GM20000 (cell line): Measurements from ENCODE around the gene AKR1B1.

Source experiments
- DNase-seq: peaks from one replicate; pipeline ENCODE4 v3.0.0; 2012; ENCODE audit warnings: low spot score
- TF ChIP-seq, protein P1 (sequence below): IDR thresholded peaks from 2 replicates; pipeline ENCODE4 v1.5.1; 2012; ENCODE audit warnings: mild to moderate bottlenecking, control low read depth; ENCODE audit errors: extremely low read depth, missing control alignments

The AKR1B1 gene

DNA sequence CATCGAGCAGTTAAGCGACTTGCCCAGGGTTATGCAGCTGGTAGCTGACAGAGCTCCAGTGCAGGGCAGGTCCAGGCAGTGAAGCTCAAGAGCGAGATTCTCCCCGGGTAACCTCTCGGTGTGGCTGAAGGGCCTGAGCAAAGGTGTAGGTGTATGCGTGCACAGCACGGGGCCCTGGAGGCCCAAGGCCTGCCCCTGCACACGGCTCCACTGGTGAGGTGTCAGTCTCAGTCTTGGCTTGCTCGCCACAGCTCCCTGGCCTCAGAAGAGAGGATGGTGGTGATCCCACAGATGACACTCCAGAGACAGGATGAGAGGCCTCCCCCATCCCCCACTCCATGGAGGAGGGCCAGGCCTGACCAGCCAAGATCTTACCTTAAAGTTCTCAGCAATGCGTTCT is 12.0 kb downstream of the AKR1B1 start:
- TF ChIP-seq, protein P1, sequence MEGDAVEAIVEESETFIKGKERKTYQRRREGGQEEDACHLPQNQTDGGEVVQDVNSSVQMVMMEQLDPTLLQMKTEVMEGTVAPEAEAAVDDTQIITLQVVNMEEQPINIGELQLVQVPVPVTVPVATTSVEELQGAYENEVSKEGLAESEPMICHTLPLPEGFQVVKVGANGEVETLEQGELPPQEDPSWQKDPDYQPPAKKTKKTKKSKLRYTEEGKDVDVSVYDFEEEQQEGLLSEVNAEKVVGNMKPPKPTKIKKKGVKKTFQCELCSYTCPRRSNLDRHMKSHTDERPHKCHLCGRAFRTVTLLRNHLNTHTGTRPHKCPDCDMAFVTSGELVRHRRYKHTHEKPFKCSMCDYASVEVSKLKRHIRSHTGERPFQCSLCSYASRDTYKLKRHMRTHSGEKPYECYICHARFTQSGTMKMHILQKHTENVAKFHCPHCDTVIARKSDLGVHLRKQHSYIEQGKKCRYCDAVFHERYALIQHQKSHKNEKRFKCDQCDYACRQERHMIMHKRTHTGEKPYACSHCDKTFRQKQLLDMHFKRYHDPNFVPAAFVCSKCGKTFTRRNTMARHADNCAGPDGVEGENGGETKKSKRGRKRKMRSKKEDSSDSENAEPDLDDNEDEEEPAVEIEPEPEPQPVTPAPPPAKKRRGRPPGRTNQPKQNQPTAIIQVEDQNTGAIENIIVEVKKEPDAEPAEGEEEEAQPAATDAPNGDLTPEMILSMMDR: no peak
- no peak for DNase-seq

DNA sequence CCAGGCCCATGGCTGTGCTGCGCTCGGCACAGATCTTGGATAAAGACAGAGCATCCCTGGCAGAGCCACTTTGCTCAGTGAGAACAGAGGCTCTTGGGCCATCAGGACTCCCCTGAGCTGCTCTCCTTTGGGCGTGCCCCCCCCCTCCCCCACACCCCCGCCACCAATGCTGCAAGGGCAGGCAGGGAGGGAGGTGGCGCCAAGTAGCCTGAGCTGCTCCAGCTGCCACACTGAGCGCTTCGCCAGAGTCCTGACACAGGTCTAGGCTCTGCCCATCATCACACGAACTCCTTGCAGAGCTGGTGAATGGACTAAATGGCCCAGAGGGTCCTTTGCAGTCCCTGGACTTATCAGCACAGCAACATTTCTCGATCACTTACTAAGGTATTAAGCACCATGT is 12.5 kb downstream of the AKR1B1 start:
- TF ChIP-seq, protein P1: no peak
- no peak for DNase-seq

DNA sequence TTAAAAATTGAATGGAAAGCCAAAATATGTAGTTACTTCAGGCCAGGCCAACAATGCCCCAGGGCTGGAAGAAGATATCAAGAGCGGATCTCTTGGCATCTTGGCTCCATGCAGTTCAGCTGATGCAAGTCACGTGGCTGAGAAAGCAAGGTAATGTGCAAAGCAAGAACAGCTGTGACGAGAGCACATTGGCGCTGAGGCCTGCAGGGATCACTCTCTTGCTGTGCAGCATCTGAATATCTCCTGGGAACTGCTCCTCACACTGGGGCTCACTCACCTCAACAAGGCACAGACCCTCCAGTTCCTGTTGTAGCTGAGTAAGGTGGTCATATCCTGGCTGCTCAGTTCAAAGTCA is 14.0 kb downstream of the AKR1B1 start:
- TF ChIP-seq, protein P1: no peak
- no peak for DNase-seq

DNA sequence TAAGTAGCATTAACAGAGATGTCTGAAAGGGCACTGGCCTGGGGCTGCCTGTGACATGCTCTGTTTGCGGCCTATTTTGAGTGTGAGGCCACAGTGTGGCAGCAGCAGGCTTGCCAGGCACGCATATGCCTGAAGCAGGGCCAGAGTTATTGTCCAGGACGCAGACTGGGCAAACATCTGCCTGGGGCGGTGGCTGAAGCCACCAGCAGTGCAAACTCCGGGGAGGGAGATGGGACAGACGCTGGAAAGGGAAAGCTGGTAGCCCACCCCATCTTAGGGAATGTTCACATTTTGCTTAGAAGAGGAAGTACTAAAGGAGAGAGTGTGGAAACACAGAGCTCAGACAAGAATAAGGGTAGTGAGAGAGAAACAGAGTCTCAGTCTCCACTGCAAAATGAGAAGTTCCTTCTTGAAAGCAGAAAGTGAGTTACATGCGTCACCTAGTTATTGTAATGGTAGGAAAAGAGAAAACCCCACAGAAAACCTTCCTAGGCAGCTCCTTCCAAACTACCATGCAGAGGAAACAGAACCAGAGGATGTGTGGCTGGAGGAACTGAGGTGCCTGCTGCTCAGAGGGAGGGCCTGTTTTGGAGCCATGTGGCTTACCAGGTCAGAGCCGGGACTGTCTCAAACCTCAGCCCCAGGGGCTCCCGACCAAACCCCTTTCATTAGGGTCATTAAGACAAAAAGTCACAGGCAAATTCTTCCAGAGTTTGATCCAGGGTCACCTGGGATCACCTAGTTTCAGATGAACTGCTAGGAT is 14.5 kb downstream of the AKR1B1 start:
- TF ChIP-seq, protein P1: no peak
- no peak for DNase-seq

DNA sequence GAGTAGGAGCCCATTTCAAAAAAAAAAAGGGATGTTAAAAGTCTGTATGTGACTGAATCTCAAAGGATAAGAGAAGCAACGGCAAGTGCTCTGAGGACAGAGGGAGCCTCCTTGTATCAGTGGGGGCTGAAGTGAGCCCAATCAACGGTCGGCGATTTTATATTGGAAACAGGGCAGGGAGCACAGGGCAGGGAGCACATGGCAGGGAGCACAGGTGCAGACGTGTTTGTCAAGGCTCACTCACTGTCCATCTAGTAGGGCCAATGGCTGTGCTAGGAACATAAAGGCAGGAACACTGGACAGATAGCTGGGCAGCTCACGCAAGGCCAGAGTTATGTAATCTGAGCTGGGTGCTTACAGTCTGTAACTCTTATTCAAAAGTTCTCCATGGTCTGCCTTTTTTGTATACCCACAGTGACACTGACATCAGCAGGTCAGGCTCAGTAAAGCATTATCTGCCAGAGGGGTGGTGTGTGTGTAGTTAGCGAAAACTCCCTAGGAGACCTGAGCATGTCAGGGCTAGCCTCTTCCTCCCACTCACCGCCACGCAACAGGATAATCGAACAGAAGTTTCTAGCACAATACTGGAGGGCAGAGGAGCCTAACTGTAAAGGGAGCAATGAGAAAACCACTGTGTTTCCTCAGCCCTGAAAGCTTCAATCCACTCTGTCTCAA is 15.4 kb downstream of the AKR1B1 start:
- TF ChIP-seq, protein P1: no peak
- no peak for DNase-seq

DNA sequence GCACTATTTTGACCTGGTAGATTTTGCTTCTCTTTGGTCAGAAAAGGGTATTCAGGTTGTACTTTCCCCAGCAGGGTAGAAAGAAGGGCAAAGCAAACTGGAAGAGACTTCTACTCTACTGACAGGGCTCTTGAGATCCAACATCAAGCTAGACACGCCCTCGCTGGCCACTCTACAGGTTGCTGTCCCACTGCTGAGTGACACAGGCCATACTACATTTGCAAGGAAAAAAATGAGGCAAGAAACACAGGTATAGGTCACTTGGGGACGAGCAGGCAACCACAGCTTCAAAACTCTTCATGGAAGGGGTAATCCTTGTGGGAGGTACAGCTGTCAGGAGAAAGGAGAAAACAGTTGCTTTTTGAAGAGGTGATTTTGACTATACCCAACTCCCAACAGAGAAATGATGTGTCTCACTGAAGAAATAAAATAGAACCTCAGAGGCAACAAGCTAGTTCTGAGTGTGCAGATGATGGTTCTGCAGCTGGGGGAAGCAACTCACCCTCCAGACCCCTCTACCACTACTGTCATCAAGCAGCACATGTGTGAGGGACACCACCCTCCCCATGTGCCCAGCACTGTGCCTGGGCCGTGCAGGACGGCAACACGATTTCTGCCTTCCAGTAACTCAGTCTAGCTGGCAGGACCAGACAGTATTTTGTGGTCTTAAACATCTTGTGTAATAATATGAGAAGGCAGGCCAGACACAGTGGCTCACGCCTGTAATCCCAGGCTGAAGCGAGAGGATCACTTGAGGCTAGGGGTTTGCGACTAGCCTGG is 16.3 kb downstream of the AKR1B1 start:
- TF ChIP-seq, protein P1: no peak
- no peak for DNase-seq

DNA sequence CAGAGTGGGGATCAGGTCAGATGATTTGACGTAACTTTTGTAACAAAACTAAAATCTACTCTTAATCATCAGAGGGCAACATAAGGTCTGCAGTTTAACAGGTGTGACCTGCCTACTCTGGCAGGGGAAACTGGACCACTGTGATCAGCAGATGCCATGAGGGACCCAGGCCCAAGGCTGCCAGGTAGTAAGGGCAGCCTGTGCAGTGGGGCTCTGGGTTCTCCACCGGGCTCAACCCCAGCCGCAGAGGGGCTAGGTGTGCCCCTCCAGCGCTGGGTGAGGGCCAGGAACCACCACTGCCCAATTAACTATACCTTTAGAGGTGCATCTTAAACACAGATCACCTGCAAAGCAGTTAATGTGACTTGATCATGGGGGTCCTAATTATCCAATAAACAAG is 17.6 kb downstream of the AKR1B1 start:
- TF ChIP-seq, protein P1: no peak
- no peak for DNase-seq
